GM12878 (cell line): ENCODE results near the gene RFX3. TPM values are rescaled to one million over a fixed set of nuclear protein-coding genes. Genes with fewer than 3 reads are reported as not detected.

ENCODE experiments used
- ATF3 ChIP-seq: IDR thresholded peaks from 2 replicates; pipeline ENCODE4 v1.6.1; 2011; ENCODE audit warnings: low read depth, mild to moderate bottlenecking, low read length, moderate library complexity, borderline replicate concordance; ENCODE audit errors: extremely low read depth
- ATF7 ChIP-seq: fragments of 450-650 bp; IDR thresholded peaks from 2 replicates; pipeline ENCODE4 v1.6.1; 2016; ENCODE audit warnings: low read depth, mild to moderate bottlenecking
- BHLHE40 ChIP-seq, 2 experiments: fragments of 450-650 bp in 1 of 2; IDR thresholded peaks; 2 replicates each; pipeline ENCODE4 v1.6.1; 2011 to 2017; ENCODE audit warnings: low read depth in 2 of 2, borderline replicate concordance in 1 of 2, improper control_type of control experiment in 1 of 2, low read length in 1 of 2, mild to moderate bottlenecking in 1 of 2
- CHD4 ChIP-seq: fragments of 200-600 bp; sonication (generic); IDR thresholded peaks from 2 replicates; pipeline ENCODE4 v1.6.1; 2016; ENCODE audit warnings: mild to moderate bottlenecking
- CREB1 ChIP-seq: IDR thresholded peaks from 2 replicates; pipeline ENCODE4 v1.6.1; 2012; ENCODE audit warnings: low read depth, mild to moderate bottlenecking, inconsistent platforms
- CREM ChIP-seq: IDR thresholded peaks from 2 replicates; pipeline ENCODE4 v1.6.1; 2014; ENCODE audit warnings: antibody characterized with exemption, low read depth
- EED ChIP-seq: sonication (generic); IDR thresholded peaks from 2 replicates; pipeline ENCODE4 v1.6.1; 2016; ENCODE audit warnings: antibody characterized with exemption, low read depth
- JUND ChIP-seq: IDR thresholded peaks from 2 replicates; pipeline ENCODE4 v1.6.1; 2012; ENCODE audit warnings: low read depth, mild to moderate bottlenecking, low read length, improper control_type of control experiment, moderate library complexity
- KDM1A ChIP-seq: fragments of 200-600 bp; sonication (generic); IDR thresholded peaks from 2 replicates; pipeline ENCODE4 v1.6.1; 2016; ENCODE audit warnings: borderline replicate concordance
- NFIC ChIP-seq: IDR thresholded peaks from 2 replicates; pipeline ENCODE4 v1.6.1; 2012; ENCODE audit warnings: low read depth, mild to moderate bottlenecking, inconsistent platforms, low read length, moderate library complexity
- RAD21 ChIP-seq: IDR thresholded peaks from 2 replicates; pipeline ENCODE4 v1.6.1; 2011; ENCODE audit warnings: mild to moderate bottlenecking, low read depth, low read length, moderate library complexity; ENCODE audit not compliant: insufficient read depth
- RELB ChIP-seq: fragments of 450-650 bp; IDR thresholded peaks from 2 replicates; pipeline ENCODE4 v1.6.1; 2017; ENCODE audit warnings: low read depth, mild to moderate bottlenecking, moderate library complexity
- SUPT20H ChIP-seq: IDR thresholded peaks from 2 replicates; pipeline ENCODE4 v1.6.1; 2011; ENCODE audit warnings: low read depth, mild to moderate bottlenecking, low read length, moderate library complexity, borderline replicate concordance; ENCODE audit not compliant: control insufficient read depth
- ZNF217 ChIP-seq: fragments of 450-650 bp; IDR thresholded peaks from 2 replicates; pipeline ENCODE4 v1.6.1; 2017; ENCODE audit warnings: antibody characterized with exemption, mild to moderate bottlenecking
- polyA plus RNA-seq, 11 experiments: library from polyadenylated mRNA; depleted of rRNA in 4 of 11; unstranded in 6 of 11; stranded (reverse) in 5 of 11; fragments of >200 nt; fragmentation: Nextera tagmentation in 4 of 11; fragmentation: Illumina TruSeq in 1 of 11; extraction: Ambion mirVana in 4 of 11; extraction: Trizol in 1 of 11; gene quantifications; 1 replicate in 1 of 11; 2 replicates in 10 of 11; pipeline versions ENCODE4 v1.2.1 to v1.2.3, GENCODE V29; 2011 to 2016; ENCODE audit warnings: inconsistent platforms in 2 of 11, missing spikeins in 2 of 11, low read depth in 1 of 11
- total RNA-seq, 4 experiments: library from RNA; depleted of rRNA in 3 of 4; stranded (reverse); fragments of >200 nt in 3 of 4; fragmentation: Illumina TruSeq in 1 of 4; extraction: Trizol in 1 of 4; gene quantifications; 2 replicates each; pipeline versions ENCODE4 v1.2.1 to v1.2.3, GENCODE V29; 2013 to 2021
- TF ChIP-seq, protein P1 (sequence below): fragments of 450-650 bp; IDR thresholded peaks from 2 replicates; pipeline ENCODE4 v1.6.1; 2018; ENCODE audit warnings: mild to moderate bottlenecking, low read depth, moderate library complexity; ENCODE audit not compliant: partially characterized antibody
- TF ChIP-seq, protein P2 (sequence below): fragments of 450-650 bp; formaldehyde crosslinking; IDR thresholded peaks from 2 replicates; pipeline ENCODE4 v1.4.0; 2022; ENCODE audit warnings: mild to moderate bottlenecking, moderate library complexity
- TF ChIP-seq, protein P3 (sequence below): fragments of 150-350 bp; IDR thresholded peaks from 2 replicates; pipeline ENCODE4 v1.6.1; 2016; ENCODE audit warnings: low read depth, low read length

Gene RFX3
- total and polyA plus RNA-seq, 10 of the 15 experiments (the other 5 are each of a cell fraction or from before 2014, with no cell fraction given), result 1.2 to 26.4 (median 6.7) TPM

DNA sequence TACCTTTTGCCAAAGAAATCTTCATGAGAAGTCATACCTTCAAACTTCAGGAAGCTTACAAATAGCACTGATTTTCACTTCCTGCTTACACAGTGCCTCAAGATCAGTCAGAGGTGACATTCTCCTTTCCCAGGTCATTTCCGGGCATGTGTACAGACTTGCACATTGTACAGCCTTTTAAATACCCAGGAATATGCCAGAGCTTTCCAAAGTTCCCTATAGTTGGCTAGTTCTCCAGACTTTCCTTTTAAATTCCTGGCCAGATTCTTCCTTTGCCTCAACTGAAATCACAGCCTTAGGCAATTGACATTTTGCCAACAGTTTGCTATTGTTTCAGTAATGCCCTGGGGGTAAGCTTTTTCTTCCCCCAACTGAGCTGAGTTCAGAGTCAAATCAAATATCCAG lies 47.2 kb downstream of the RFX3 start (continued):
- no peak for TF ChIP-seq RELB
- peak; percentile 53; the same call in 1 of the 2 replicates for TF ChIP-seq CREM
- TF ChIP-seq JUND, result no peak
- TF ChIP-seq SUPT20H, result no peak
- TF ChIP-seq CHD4, result no peak
- TF ChIP-seq NFIC, result peak; percentile 68; the same call in 1 of the 2 replicates
- TF ChIP-seq, protein P1, sequence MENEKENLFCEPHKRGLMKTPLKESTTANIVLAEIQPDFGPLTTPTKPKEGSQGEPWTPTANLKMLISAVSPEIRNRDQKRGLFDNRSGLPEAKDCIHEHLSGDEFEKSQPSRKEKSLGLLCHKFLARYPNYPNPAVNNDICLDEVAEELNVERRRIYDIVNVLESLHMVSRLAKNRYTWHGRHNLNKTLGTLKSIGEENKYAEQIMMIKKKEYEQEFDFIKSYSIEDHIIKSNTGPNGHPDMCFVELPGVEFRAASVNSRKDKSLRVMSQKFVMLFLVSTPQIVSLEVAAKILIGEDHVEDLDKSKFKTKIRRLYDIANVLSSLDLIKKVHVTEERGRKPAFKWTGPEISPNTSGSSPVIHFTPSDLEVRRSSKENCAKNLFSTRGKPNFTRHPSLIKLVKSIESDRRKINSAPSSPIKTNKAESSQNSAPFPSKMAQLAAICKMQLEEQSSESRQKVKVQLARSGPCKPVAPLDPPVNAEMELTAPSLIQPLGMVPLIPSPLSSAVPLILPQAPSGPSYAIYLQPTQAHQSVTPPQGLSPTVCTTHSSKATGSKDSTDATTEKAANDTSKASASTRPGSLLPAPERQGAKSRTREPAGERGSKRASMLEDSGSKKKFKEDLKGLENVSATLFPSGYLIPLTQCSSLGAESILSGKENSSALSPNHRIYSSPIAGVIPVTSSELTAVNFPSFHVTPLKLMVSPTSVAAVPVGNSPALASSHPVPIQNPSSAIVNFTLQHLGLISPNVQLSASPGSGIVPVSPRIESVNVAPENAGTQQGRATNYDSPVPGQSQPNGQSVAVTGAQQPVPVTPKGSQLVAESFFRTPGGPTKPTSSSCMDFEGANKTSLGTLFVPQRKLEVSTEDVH, result no peak
- no peak for TF ChIP-seq BHLHE40 (IDR thresholded peaks at IDR 0.05; ENCODE audit: borderline replicate concordance in 1 of 2, low read depth in 2 of 2, low read length in 1 of 2)
- TF ChIP-seq EED, result peak; percentile 83
- TF ChIP-seq RAD21, result no peak
- TF ChIP-seq ATF7, result no peak; the same call in 1 of the 2 replicates
- TF ChIP-seq, protein P2, sequence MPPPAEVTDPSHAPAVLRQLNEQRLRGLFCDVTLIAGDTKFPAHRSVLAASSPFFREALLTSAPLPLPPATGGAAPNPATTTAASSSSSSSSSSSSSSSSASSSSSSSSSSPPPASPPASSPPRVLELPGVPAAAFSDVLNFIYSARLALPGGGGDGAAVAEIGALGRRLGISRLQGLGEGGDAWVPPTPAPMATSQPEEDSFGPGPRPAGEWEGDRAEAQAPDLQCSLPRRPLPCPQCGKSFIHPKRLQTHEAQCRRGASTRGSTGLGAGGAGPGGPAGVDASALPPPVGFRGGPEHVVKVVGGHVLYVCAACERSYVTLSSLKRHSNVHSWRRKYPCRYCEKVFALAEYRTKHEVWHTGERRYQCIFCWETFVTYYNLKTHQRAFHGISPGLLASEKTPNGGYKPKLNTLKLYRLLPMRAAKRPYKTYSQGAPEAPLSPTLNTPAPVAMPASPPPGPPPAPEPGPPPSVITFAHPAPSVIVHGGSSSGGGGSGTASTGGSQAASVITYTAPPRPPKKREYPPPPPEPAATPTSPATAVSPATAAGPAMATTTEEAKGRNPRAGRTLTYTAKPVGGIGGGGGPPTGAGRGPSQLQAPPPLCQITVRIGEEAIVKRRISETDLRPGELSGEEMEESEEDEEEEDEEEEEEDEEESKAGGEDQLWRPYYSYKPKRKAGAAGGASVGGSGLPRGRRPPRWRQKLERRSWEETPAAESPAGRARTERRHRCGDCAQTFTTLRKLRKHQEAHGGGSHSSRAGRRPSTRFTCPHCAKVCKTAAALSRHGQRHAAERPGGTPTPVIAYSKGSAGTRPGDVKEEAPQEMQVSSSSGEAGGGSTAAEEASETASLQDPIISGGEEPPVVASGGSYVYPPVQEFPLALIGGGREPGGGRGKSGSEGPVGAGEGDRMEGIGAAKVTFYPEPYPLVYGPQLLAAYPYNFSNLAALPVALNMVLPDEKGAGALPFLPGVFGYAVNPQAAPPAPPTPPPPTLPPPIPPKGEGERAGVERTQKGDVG (CRISPR knock-in tag), result no peak
- TF ChIP-seq ATF3, result no peak
- TF ChIP-seq, protein P3, sequence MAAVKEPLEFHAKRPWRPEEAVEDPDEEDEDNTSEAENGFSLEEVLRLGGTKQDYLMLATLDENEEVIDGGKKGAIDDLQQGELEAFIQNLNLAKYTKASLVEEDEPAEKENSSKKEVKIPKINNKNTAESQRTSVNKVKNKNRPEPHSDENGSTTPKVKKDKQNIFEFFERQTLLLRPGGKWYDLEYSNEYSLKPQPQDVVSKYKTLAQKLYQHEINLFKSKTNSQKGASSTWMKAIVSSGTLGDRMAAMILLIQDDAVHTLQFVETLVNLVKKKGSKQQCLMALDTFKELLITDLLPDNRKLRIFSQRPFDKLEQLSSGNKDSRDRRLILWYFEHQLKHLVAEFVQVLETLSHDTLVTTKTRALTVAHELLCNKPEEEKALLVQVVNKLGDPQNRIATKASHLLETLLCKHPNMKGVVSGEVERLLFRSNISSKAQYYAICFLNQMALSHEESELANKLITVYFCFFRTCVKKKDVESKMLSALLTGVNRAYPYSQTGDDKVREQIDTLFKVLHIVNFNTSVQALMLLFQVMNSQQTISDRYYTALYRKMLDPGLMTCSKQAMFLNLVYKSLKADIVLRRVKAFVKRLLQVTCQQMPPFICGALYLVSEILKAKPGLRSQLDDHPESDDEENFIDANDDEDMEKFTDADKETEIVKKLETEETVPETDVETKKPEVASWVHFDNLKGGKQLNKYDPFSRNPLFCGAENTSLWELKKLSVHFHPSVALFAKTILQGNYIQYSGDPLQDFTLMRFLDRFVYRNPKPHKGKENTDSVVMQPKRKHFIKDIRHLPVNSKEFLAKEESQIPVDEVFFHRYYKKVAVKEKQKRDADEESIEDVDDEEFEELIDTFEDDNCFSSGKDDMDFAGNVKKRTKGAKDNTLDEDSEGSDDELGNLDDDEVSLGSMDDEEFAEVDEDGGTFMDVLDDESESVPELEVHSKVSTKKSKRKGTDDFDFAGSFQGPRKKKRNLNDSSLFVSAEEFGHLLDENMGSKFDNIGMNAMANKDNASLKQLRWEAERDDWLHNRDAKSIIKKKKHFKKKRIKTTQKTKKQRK, result no peak
- TF ChIP-seq CREB1, result peak; percentile 40; the same call in 1 of the 2 replicates
- no peak for TF ChIP-seq ZNF217
- TF ChIP-seq KDM1A, result no peak
